SK-N-SH (cell line): ENCODE data around the gene REV1.

Experiments used
- POLR2AphosphoS5 ChIP-seq: IDR thresholded peaks from 2 replicates; pipeline ENCODE4 v1.6.1; 2012; ENCODE audit warnings: low read depth, low read length
- RAD21 ChIP-seq: IDR thresholded peaks from 2 replicates; pipeline ENCODE4 v1.6.1; 2012; ENCODE audit warnings: mild to moderate bottlenecking, low read length
- RCOR1 ChIP-seq: fragments of 150-350 bp; IDR thresholded peaks from 2 replicates; pipeline ENCODE4 v1.6.1; 2017; ENCODE audit warnings: antibody characterized with exemption, low read length
- SMC3 ChIP-seq: IDR thresholded peaks from 2 replicates; pipeline ENCODE4 v1.6.1; 2012; ENCODE audit warnings: low read depth, low read length, improper control_type of control experiment
- TF ChIP-seq, protein P1 (sequence below): fragments of 200-600 bp; sonication (generic); IDR thresholded peaks from 2 replicates; pipeline ENCODE4 v1.6.1; 2017; ENCODE audit warnings: antibody characterized with exemption, mild to moderate bottlenecking, moderate library complexity

DNA sequence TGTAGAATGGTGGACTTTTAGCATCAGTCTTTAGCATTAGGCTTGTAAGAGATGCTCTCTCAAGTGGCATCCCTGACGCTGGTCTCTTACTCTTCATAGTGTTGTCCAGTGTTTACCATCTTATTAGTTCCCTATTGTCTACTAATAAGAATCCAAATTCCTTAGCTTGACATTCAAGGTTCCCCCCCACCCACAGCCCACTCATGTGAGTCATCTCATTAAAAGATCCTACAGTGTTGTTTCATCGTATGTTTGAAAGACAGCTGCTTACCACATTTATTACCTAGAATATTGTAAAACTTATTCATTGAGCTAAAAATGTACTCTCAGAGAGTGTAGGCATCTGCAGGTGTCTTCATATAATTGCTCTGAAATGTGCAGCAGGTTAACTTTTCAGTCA, 124.2 kb downstream of the REV1 start:
- TF ChIP-seq RCOR1 (no peak), SMC3 (no peak), RAD21 (no peak), POLR2AphosphoS5 (no peak)
- TF ChIP-seq, protein P1, sequence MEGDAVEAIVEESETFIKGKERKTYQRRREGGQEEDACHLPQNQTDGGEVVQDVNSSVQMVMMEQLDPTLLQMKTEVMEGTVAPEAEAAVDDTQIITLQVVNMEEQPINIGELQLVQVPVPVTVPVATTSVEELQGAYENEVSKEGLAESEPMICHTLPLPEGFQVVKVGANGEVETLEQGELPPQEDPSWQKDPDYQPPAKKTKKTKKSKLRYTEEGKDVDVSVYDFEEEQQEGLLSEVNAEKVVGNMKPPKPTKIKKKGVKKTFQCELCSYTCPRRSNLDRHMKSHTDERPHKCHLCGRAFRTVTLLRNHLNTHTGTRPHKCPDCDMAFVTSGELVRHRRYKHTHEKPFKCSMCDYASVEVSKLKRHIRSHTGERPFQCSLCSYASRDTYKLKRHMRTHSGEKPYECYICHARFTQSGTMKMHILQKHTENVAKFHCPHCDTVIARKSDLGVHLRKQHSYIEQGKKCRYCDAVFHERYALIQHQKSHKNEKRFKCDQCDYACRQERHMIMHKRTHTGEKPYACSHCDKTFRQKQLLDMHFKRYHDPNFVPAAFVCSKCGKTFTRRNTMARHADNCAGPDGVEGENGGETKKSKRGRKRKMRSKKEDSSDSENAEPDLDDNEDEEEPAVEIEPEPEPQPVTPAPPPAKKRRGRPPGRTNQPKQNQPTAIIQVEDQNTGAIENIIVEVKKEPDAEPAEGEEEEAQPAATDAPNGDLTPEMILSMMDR, result no peak
